Tibial nerve (tissue), 3 donors: ENCODE measurements around the gene R3HCC1L.

Experiments used
- POLR2A ChIP-seq, 2 donors: fragments of 450-650 bp; IDR thresholded peaks; one replicate each; pipeline ENCODE4 v1.6.1; 2017; ENCODE audit warnings: antibody characterized with exemption in 2 of 2, mild to moderate bottlenecking in 2 of 2, moderate library complexity in 2 of 2
- TF ChIP-seq, protein P1 (sequence below), 5 experiments: fragments of 200-600 bp in 3 of 5; fragments of 450-650 bp in 2 of 5; sonication (generic) in 3 of 5; IDR thresholded peaks; one replicate each; pipeline ENCODE4 v1.5.1; 2016 to 2019; ENCODE audit warnings: antibody characterized with exemption in 5 of 5, mild to moderate bottlenecking in 3 of 5, moderate library complexity in 2 of 5

DNA sequence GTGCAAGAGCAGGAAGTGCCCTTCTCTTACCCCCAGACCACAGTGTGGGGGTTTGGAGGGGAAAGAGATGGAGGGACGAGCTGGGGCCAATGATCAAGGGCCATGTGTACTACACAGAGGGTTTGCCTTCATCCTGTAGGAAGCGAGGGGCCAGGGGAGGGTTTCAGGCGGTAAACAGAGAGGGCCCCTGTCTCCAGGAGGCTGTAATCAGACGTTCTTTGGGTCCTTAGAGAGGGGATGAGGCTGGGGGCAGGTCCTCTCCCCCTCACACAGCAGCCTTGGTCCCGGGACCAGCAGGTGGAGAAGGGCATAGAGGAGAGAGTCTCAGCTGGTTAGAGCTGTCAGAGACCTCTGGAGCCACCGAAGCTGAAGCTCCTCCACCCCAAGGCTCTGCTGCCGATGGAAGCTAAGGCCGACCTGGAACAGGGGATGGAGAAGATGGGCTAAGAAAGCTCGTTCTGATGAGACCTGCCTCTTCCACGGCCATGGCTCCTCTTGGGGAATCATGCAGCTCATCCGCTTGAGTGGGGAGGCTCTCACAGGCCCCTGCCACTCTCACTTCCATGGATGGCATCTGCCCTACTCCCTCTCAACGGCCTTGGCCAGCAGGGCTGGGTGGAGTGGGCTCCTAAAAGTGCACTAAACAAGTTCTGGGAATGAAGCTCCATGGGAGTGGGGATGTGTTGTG, 130.1 kb downstream of the R3HCC1L start:
- no peak for TF ChIP-seq POLR2A (IDR thresholded peaks at IDR 0.05)
- TF ChIP-seq, protein P1, sequence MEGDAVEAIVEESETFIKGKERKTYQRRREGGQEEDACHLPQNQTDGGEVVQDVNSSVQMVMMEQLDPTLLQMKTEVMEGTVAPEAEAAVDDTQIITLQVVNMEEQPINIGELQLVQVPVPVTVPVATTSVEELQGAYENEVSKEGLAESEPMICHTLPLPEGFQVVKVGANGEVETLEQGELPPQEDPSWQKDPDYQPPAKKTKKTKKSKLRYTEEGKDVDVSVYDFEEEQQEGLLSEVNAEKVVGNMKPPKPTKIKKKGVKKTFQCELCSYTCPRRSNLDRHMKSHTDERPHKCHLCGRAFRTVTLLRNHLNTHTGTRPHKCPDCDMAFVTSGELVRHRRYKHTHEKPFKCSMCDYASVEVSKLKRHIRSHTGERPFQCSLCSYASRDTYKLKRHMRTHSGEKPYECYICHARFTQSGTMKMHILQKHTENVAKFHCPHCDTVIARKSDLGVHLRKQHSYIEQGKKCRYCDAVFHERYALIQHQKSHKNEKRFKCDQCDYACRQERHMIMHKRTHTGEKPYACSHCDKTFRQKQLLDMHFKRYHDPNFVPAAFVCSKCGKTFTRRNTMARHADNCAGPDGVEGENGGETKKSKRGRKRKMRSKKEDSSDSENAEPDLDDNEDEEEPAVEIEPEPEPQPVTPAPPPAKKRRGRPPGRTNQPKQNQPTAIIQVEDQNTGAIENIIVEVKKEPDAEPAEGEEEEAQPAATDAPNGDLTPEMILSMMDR (IDR thresholded peaks at IDR 0.05) = no peak
